NCI-H2171 (cell line): ENCODE data around the gene FTSJ3.
A peak's percentile ranks its signal among the peaks of the same experiment; 100 is the strongest.
"Not testable (repeated sequence)": the region's sequence is repeated elsewhere in the genome, so short reads cannot be mapped to it uniquely, and the experiment has no call there.

Source experiments
- DNase-seq: peaks from one replicate; lab custom pipeline; 2025; lab: John Stamatoyannopoulos, UW

FTSJ3 gene

GRCh38 chr17:63843387-63843888 lies 16.0 kb upstream of the FTSJ3 start:
- DNase-seq, result not testable (repeated sequence)

GRCh38 chr17:63842540-63843386 lies 15.3 kb upstream of the FTSJ3 start, which contains the start of gene SMARCD2:
TSS of gene SMARCD2 (minus strand) at chr17:63842685. CDS start at chr17:63842674, 11 bp downstream.
- peak; percentile 98 for DNase-seq

- DNase-seq, result no peak
Measured at GRCh38 chr17:63842173-63842539, 14.7 kb upstream of the FTSJ3 start.

- DNase-seq, result peak; percentile 30
Measured at GRCh38 chr17:63841350-63842172, 14.1 kb upstream of the FTSJ3 start.

DNA sequence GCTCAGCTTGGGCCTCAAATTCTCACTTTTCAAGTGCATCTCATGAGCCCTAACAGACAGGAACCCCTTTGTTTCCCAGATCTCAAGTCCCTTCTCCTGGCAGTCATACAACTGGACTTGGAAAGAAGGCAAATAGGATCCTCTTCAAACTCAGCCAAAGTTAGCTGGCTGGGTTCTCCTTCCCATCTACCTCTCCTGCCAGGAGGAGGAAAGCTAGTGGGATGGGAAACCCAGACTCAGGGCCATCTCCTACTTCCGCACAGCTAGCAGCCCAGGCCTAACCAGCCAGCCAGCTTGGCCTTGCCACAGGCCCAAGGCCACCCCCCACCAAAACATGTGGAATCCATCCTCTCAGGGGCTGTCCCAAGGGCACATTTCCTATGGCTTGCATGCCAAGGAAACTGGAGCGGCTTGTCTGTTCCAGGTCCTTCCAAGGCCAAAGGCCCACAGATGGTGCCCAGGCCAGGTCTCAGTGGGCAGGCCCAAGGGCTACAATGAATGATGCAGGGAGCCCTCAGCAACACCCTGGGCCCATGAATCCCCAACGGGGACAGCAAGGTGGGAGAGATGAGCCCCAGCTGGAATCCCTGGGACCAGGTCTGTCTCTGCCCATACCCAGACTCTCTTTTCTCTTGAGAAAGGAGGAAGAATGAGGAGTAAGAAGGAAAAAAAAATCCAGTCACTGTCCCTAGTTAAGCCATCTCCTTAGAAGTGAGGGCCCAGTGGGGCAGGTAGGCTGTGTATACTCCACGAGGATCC lies 13.3 kb upstream of the FTSJ3 start:
- DNase-seq, result no peak

DNA sequence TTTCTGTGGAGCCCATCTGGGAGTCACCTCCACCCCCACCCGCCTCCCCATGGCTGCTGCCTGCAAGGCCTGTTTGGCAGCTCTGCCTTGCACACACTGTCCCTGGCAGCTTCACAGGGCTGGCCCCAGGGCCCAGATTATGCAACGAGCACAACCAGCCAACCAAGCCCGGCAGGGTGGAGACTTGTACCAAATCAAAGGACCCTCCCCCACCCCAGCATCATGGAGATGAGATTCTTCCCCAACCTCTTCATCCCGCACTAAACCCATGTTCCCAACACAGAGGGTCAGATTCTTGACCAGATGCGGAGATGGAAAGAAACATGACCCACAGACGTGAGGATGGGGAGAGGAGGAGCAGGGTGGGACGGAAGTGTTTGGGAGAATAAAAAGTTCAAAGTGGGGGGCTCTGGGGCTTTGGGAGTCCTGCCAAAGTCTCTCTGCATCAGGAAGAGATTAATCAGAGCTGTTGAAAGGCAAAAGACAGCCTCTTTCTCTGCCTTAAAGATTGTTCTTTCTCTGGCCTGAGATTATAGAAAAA lies 11.2 kb upstream of the FTSJ3 start:
- no peak for DNase-seq

- DNase-seq, result no peak
Measured at GRCh38 chr17:63837962-63838600, 10.6 kb upstream of the FTSJ3 start.

GRCh38 chr17:63837480-63837879 lies 10.0 kb upstream of the FTSJ3 start:
- DNase-seq, result no peak

GRCh38 chr17:63836811-63837210 lies 9.3 kb upstream of the FTSJ3 start:
- no peak for DNase-seq

GRCh38 chr17:63835167-63835720 lies 7.8 kb upstream of the FTSJ3 start:
- no peak for DNase-seq

DNA sequence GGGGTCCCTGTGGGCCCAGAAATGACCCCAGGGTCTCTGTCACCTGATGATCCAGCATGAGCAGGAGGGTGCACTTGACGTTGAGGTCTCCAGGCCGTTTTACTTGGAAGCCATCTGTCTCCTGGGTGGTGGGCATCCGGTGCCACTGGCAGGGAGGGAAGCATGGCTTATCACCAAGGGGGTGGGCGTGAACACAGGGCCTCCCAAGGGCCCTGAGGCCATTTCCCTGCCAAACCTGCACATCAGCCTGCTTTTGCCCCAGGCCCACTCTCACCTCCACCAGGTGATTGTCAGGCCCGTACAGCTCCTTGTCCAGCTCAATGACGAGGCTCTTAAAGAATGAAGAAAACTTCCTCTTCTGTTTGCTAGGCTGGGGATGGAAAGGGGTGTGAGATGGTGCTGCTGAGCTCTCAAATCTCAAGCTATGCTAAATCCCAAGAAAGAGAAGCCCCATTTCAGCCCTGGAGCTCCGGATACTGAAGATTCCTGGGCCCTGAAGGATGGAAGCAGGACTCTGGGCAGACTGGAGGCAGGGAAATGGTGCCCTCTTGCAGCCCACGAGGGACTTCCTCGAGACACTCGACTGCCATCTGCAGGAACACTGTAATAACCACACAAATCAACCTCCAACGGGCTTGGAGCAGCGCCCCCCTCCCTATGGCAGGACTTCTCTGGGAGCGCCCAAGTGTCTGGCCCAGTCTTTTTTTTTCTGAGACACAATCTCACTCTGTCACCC lies 7.1 kb upstream of the FTSJ3 start:
- DNase-seq, result peak; percentile 52

GRCh38 chr17:63833741-63834373 lies 6.4 kb upstream of the FTSJ3 start:
- DNase-seq, result no peak

- DNase-seq, result no peak
Measured at GRCh38 chr17:63833026-63833740, 5.7 kb upstream of the FTSJ3 start.

DNA sequence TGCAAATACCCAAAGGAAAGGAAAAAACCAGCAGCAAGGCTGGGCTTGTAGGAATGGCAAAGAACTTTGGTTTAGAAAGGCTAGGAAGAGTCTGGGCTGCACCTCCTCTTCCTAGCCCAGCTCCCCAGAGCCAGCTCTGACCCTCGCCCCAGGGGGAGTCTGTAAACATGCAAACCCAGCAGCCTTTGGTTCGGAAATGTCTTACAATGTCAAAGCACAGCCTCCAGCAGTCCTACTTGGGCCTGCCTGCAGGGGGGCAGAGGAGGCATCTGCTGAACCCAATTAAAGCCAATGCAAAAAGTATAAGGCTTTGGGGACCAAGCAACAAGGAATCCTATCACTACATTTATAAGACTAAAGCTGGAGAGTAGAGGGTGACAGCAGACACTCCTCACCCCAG lies 5.0 kb upstream of the FTSJ3 start:
- DNase-seq, result no peak

- DNase-seq, result no peak
Measured at GRCh38 chr17:63832014-63832413, 4.6 kb upstream of the FTSJ3 start.

DNA sequence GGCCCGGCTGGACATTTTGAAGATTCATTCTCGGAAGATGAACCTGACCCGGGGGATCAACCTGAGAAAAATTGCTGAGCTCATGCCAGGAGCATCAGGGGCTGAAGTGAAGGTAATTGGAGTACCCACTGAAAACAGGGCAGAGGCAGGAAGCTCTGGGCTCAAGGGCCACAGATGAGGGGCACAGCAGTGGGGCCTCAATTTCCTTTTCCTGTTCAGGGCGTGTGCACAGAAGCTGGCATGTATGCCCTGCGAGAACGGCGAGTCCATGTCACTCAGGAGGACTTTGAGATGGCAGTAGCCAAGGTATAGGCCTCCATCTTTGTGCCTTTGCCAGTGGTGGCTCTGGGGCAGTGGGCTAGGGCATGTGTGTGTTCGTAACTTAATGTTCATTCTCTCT lies 4.0 kb upstream of the FTSJ3 start:
- DNase-seq, result no peak

- no peak for DNase-seq
Measured at GRCh38 chr17:63830904-63831491, 3.5 kb upstream of the FTSJ3 start.

DNA sequence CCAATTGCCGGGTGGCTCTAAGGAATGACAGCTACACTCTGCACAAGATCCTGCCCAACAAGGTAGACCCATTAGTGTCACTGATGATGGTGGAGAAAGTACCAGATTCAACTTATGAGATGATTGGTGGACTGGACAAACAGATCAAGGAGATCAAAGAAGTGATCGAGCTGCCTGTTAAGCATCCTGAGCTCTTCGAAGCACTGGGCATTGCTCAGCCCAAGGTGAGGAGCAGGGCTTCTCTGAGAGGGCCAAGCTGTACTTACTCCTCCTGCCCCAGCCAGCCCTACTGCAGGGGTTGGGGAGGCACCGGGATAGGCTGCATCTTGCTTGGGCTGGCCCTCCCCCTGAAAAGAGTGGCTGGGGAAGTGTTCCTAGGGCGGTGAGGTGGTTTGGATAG lies 2.8 kb upstream of the FTSJ3 start:
- no peak for DNase-seq

DNA sequence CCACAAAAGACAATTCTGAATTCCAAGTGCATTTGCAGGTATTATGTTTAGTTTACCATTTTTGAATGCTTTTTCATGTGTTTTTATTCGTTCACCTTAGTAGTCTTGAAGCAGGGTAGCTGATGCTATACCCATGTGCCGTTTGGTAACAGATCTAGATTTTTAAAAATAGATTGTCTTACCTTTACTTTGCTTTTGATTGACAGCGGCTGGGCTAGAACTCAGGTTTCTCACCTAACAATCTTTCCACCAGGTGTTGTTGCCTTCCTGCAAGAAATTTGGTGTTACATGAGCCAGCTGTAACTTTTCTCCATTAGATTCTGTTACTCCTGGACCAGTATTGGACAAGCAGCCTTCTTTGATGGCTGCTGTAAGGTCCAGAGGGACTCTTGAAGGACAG lies 1.5 kb upstream of the FTSJ3 start:
- no peak for DNase-seq
